ENCODE measurements around the gene TNFRSF1A. TPM values are rescaled to one million over a fixed set of nuclear protein-coding genes. Genes with fewer than 3 reads are reported as not detected.

The TNFRSF1A gene
- total and polyA plus RNA-seq, 2 of the 13 experiments (the other 11 are each of a cell fraction or from before 2014, with no cell fraction given), result 41.5 to 61.2 TPM

DNA sequence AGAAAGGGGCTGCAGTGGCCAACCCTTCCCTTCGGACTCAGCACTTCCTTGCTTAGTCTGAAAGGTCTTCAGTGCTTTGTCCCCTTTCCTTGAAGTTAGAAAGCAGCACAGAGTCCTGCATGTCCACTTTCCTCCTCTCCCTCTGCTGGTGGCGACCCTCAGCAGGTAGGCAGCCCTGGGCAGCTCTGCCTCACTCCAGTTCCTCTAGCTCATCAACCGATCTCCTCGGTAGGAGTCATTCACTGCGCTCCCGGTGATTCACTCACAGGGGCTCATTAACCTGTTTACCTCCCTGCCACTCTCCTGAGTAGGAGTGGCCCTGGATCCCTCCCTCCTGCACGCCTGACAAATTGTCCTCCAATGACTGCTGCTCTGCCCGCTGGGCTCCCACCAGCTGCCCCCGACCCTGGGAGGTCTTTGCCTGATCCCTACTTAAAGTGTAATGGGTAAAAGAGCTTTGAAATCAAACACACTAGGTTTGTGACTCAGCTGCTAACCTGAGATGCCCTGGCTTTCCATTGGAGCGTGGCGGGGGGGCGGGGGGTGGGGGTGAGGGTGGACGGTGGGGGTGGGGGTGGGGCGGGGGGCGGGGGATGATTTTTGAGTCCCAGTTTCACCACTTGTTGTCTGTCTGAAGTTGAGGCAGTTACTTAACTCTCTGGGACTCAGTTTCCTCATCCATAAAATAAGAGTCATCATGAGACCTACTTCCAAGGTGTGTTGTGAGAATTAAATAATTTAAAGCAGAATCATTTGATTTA is 29.3 kb upstream of the TNFRSF1A start:
- ATAC-seq, result peak; percentile 86
- peak overlapping the region in 2 of 3 experiments; percentile 31 to 73; a peak in 4 of 6 replicates for H3K4me3 ChIP-seq (replicated peaks in 1 of 3; ENCODE audit: insufficient read depth in 1 of 3, low read depth in 2 of 3, low read length in 3 of 3)
- peaks cover 0 to 21% of the 10 kb centered on the region in 2 experiments; a peak in 3 of 5 replicates for H3K27me3 ChIP-seq (ENCODE audit: control insufficient read depth in 1 of 2, insufficient read depth in 2 of 2, low read length in 2 of 2)
- no TSS peak for BruUV-seq (replicated peaks)
- ChIA-PET CTCF (ENCODE audit: low intra/inter-chr PET ratio, low total read pairs) (interaction anchor here (1.2 to 1.8 kb wide), 2 partner anchors 36 to 48 kb away, joined by 3 to 4 read pairs; no protein-coding TSS in a partner anchor), POLR2A (interaction anchor here (1.2 to 7.5 kb wide), 19 partner anchors 8 to 241 kb away, joined by 3 to 278 read pairs (median 8); partner anchors contain the start of genes GAPDH, LTBR, PLEKHG6 and TAPBPL)
- intact Hi-C loops (cut with micrococcal nuclease; ENCODE audit: unreplicated experiment) (no loop called here), in situ Hi-C loops (cut with HindIII; ENCODE audit: extremely low pct_ligation_motif_present, low pct_unique_long_range_greater_than_20kb) (loop anchor here (5.0 kb wide), 1 partner anchor 34 kb away; no protein-coding TSS in a partner anchor)
- H4K20me1 ChIP-seq (ENCODE audit: insufficient read depth, low read length), result no peaks in the 10 kb centered on the region
- WGBS (ENCODE audit: low lambda C conversion rate), result 5% methylated on average over 10 of the region's 15 CpGs
- no peak overlapping the region for H2AFZ ChIP-seq (ENCODE audit: low read length)
- no peaks in the 10 kb centered on the region for H3K79me2 ChIP-seq (ENCODE audit: insufficient read depth, low read length)
- FAIRE-seq, result peak; percentile 96
- H3K9me3 ChIP-seq (ENCODE audit: low read length), result no peaks in the 10 kb centered on the region
- H3K4me2 ChIP-seq (ENCODE audit: low read depth, low read length), result peak overlapping the region; percentile 98
- H3K27ac ChIP-seq (ENCODE audit: extremely low read length, insufficient read depth, low read length), result peak overlapping the region; percentile 96
- no peaks in the 10 kb centered on the region for H3K36me3 ChIP-seq (replicated peaks in 1 of 2; ENCODE audit: control insufficient read depth in 1 of 2, insufficient read depth in 2 of 2, low read length in 2 of 2)
- H3K4me1 ChIP-seq (ENCODE audit: insufficient read depth, low read length), result peaks cover 85% of the 10 kb centered on the region
- DNase-seq (ENCODE audit: low spot score), result peak; percentile 97
- H3K9ac ChIP-seq (ENCODE audit: insufficient read depth, low read depth, low read length), result peak overlapping the region; percentile 82
- peak; percentile 60 for TF ChIP-seq PATZ1 (CRISPR knock-in tag; IDR thresholded peaks at IDR 0.05)
- TF ChIP-seq TIGD3 (CRISPR knock-in tag; IDR thresholded peaks at IDR 0.05; ENCODE audit: borderline replicate concordance), result no peak
- no peak for TF ChIP-seq HNRNPH1 (optimal IDR thresholded peaks at IDR 0.05; ENCODE audit: low read depth, low read length)
- 0 out of 2 replicates have a peak, but pooled peaks have one; percentile 17 for TF ChIP-seq ZFP90 (CRISPR knock-in tag; IDR thresholded peaks at IDR 0.05; ENCODE audit: borderline replicate concordance)
- TF ChIP-seq NKX3-1 (CRISPR knock-in tag; IDR thresholded peaks at IDR 0.05), result no peak
- peak; percentile 20; the same call in 1 of the 2 replicates for TF ChIP-seq TCF7 (IDR thresholded peaks at IDR 0.05; ENCODE audit: low read depth)
- 0 out of 2 replicates have a peak, but pooled peaks have one; percentile 45 for TF ChIP-seq ZNF543 (CRISPR knock-in tag; IDR thresholded peaks at IDR 0.05)
- no peak for TF ChIP-seq HDAC6 (IDR thresholded peaks at IDR 0.05; ENCODE audit: low read depth, low read length)
- TF ChIP-seq PCBP2 (optimal IDR thresholded peaks at IDR 0.05; ENCODE audit: low read depth, low read length, poor library complexity, severe bottlenecking), result peak; percentile 19
- TF ChIP-seq, protein P1, sequence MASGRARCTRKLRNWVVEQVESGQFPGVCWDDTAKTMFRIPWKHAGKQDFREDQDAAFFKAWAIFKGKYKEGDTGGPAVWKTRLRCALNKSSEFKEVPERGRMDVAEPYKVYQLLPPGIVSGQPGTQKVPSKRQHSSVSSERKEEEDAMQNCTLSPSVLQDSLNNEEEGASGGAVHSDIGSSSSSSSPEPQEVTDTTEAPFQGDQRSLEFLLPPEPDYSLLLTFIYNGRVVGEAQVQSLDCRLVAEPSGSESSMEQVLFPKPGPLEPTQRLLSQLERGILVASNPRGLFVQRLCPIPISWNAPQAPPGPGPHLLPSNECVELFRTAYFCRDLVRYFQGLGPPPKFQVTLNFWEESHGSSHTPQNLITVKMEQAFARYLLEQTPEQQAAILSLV (CRISPR knock-in tag; IDR thresholded peaks at IDR 0.05; ENCODE audit: borderline replicate concordance), result no peak
- peak; percentile 77 for TF ChIP-seq PAXIP1 (CRISPR knock-in tag; conservative IDR thresholded peaks at IDR 0.05)
- no peak for TF ChIP-seq ZNF839 (CRISPR knock-in tag; IDR thresholded peaks at IDR 0.05; ENCODE audit: borderline replicate concordance)
- TF ChIP-seq NR1H2 (CRISPR knock-in tag; IDR thresholded peaks at IDR 0.05; ENCODE audit: borderline replicate concordance, low read depth), result no peak
- TF ChIP-seq NFE2L2 (IDR thresholded peaks at IDR 0.05; ENCODE audit: low read length), result no peak
